Loucy (cell line): ENCODE measurements around the gene CIC.

Source experiments
- EZH2phosphoT487 ChIP-seq: fragments of 200-600 bp; IDR thresholded peaks from 2 replicates; pipeline ENCODE4 v1.6.1; 2018; ENCODE audit warnings: antibody characterized with exemption, mild to moderate bottlenecking, moderate library complexity, borderline replicate concordance
- TF ChIP-seq, protein P1 (sequence below): fragments of 200-600 bp; sonication (generic); conservative IDR thresholded peaks from 2 replicates; pipeline ENCODE4 v1.5.1; 2014; ENCODE audit warnings: mild to moderate bottlenecking, antibody characterized with exemption, low read length

DNA sequence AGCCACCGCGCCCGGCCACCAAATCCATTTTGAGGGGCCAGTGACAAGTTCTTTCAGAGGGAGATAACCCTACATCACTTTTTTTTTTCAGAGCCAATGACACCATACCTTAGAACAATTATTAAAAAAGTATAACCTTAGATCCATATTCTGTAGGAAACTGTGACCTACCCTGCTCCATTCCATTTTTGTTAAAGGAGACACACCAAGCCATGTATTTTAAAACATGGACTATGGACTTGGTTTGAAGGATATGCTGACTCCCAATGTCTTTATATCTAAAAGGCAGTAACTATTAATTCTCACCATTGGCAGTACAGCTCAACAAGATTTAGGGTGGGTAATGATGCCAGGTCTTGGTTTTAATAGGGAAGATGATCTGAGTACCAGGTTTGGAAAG is 27.8 kb upstream of the CIC start:
- TF ChIP-seq, protein P1, sequence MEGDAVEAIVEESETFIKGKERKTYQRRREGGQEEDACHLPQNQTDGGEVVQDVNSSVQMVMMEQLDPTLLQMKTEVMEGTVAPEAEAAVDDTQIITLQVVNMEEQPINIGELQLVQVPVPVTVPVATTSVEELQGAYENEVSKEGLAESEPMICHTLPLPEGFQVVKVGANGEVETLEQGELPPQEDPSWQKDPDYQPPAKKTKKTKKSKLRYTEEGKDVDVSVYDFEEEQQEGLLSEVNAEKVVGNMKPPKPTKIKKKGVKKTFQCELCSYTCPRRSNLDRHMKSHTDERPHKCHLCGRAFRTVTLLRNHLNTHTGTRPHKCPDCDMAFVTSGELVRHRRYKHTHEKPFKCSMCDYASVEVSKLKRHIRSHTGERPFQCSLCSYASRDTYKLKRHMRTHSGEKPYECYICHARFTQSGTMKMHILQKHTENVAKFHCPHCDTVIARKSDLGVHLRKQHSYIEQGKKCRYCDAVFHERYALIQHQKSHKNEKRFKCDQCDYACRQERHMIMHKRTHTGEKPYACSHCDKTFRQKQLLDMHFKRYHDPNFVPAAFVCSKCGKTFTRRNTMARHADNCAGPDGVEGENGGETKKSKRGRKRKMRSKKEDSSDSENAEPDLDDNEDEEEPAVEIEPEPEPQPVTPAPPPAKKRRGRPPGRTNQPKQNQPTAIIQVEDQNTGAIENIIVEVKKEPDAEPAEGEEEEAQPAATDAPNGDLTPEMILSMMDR = no peak
- TF ChIP-seq EZH2phosphoT487 = no peak
